GM12878 (cell line): Measurements from ENCODE around the gene ZBED1. TPM values are rescaled to one million over a fixed set of nuclear protein-coding genes. Genes with fewer than 3 reads are reported as not detected.
"Not testable (repeated sequence)": the region's sequence is repeated elsewhere in the genome, so short reads cannot be mapped to it uniquely, and the experiment has no call there.

Source experiments
- ATAC-seq: fragments of 200-7000 bp; cut with Tn5 transposase; 3 replicates; pipeline ENCODE4 v1.9.1; 2020; ENCODE audit warnings: mild to moderate bottlenecking, moderate library complexity
- BruUV-seq: library from RNA; stranded (reverse); fragments of 400-500 nt; replicated peaks from 2 replicates; lab custom pipeline; 2021; lab: Mats Ljungman, UMichigan
- CTCF ChIA-PET: fragments of 300-600 bp; sonication (Branson Sonifier 250); formaldehyde crosslinking; extraction: SDS; loops from one replicate; lab custom pipeline; 2021; ENCODE audit warnings: inconsistent platforms; lab: Yijun Ruan, JAX
- POLR2A ChIA-PET: fragments of 350-600 bp; formaldehyde crosslinking; extraction: SDS; loops from one replicate; lab custom pipeline; 2021; ENCODE audit warnings: inconsistent platforms; lab: Charles Lee
- RAD21 ChIA-PET: fragments of 300-600 bp; sonication (Branson Sonifier 250); formaldehyde crosslinking; loops from one replicate; lab custom pipeline; 2023; ENCODE audit warnings: antibody characterized with exemption; ENCODE audit not compliant: unreplicated experiment; lab: Charles Lee
- SMC1A ChIA-PET: fragments of 300-600 bp; sonication (Branson Sonifier 250); formaldehyde crosslinking; loops from one replicate; lab custom pipeline; 2023; ENCODE audit not compliant: unreplicated experiment, uncharacterized antibody; lab: Charles Lee
- DNase-seq: peaks from one replicate; pipeline ENCODE4 v3.0.0-alpha.2; 2011; ENCODE audit warnings: low read depth, low spot score
- FAIRE-seq: peaks from 3 replicates; lab custom pipeline; 2011; peaks lifted over from hg19 to GRCh38; lab: Jason Lieb, UNC
- H2AFZ ChIP-seq: 2 replicates; pipeline ENCODE4 v1.6.0; 2011; ENCODE audit warnings: low read depth, low read length, control low read depth; ENCODE audit not compliant: control insufficient read depth
- H3K27ac ChIP-seq: 2 replicates; pipeline ENCODE4 v1.5.1; 2011; ENCODE audit warnings: control low read depth; ENCODE audit not compliant: control insufficient read depth, insufficient read depth
- H3K27me3 ChIP-seq, 2 experiments: replicated peaks in 1 of 2; 2 replicates each; pipeline versions ENCODE4 v1.6.0 to v1.6.1; 2011; ENCODE audit warnings: low read length in 1 of 2; ENCODE audit not compliant: control insufficient read depth in 2 of 2, insufficient read depth in 2 of 2
- H3K36me3 ChIP-seq, 2 experiments: 2 replicates each; pipeline ENCODE4 v1.5.1; 2011; ENCODE audit warnings: low read length in 1 of 2; ENCODE audit not compliant: control insufficient read depth in 2 of 2, insufficient read depth in 2 of 2
- H3K4me1 ChIP-seq: 2 replicates; pipeline ENCODE4 v1.6.1; 2011; ENCODE audit warnings: mild to moderate bottlenecking, low read length, moderate library complexity, mixed read lengths; ENCODE audit not compliant: control insufficient read depth, insufficient read depth
- H3K4me2 ChIP-seq: 2 replicates; pipeline ENCODE4 v1.6.0; 2011; ENCODE audit warnings: control low read depth; ENCODE audit not compliant: control insufficient read depth, insufficient read depth
- H3K4me3 ChIP-seq: fragments of 200-600 bp; sonication (generic); 2 replicates; pipeline ENCODE4 v1.5.1; 2016
- H3K79me2 ChIP-seq: 2 replicates; pipeline ENCODE4 v1.6.0; 2011; ENCODE audit warnings: low read length; ENCODE audit not compliant: control insufficient read depth, insufficient read depth
- H3K9ac ChIP-seq: 2 replicates; pipeline ENCODE4 v1.8.0; 2011; ENCODE audit warnings: low read length, control low read depth, mixed read lengths; ENCODE audit not compliant: control insufficient read depth, insufficient read depth
- H3K9me3 ChIP-seq: replicated peaks from 3 replicates; pipeline ENCODE4 v1.5.1; 2011; ENCODE audit warnings: mild to moderate bottlenecking, low read length; ENCODE audit not compliant: control insufficient read depth, insufficient read depth
- H4K20me1 ChIP-seq: 2 replicates; pipeline ENCODE4 v1.6.0; 2011; ENCODE audit not compliant: control insufficient read depth, insufficient read depth
- IRF5 ChIP-seq: fragments of 450-650 bp; IDR thresholded peaks from 2 replicates; pipeline ENCODE4 v1.6.1; 2017; ENCODE audit warnings: borderline replicate concordance
- RELA ChIP-seq: fragments of 450-650 bp; IDR thresholded peaks from 2 replicates; pipeline ENCODE4 v1.8.0; 2014; ENCODE audit warnings: borderline replicate concordance; ENCODE audit not compliant: partially characterized antibody
- TARDBP ChIP-seq: IDR thresholded peaks from 2 replicates; pipeline ENCODE4 v1.6.1; 2016; ENCODE audit warnings: borderline replicate concordance
- ZBTB11 ChIP-seq: fragments of 450-650 bp; formaldehyde crosslinking; IDR thresholded peaks from 2 replicates; pipeline ENCODE4 v1.5.0; 2022; ENCODE audit warnings: mild to moderate bottlenecking, missing genetic modification characterization
- WGBS: methylation state at CpG from one replicate; pipeline ENCODE4 v1.1.6; 2016; ENCODE audit warnings: low lambda C conversion rate; ENCODE audit not compliant: insufficient replicate concordance, insufficient coverage; ENCODE audit errors: missing lambda C conversion rate; 5-methylcytosine and 5-hydroxymethylcytosine counted together
- in situ Hi-C: fragments of 300-500 bp; cut with MboI; formaldehyde crosslinking; loops from 9 replicates; pipeline ENCODE4 v1.14.3; 2018; ENCODE audit warnings: mixed read lengths
- intact Hi-C: fragments of 100-400 bp; cut with micrococcal nuclease; formaldehyde crosslinking; loops from one replicate; pipeline ENCODE4 v1.14.2; 2022; ENCODE audit not compliant: unreplicated experiment
- polyA plus RNA-seq, 11 experiments: library from polyadenylated mRNA; depleted of rRNA in 4 of 11; unstranded in 6 of 11; stranded (reverse) in 5 of 11; fragments of >200 nt; fragmentation: Nextera tagmentation in 4 of 11; fragmentation: Illumina TruSeq in 1 of 11; extraction: Ambion mirVana in 4 of 11; extraction: Trizol in 1 of 11; gene quantifications; 1 replicate in 1 of 11; 2 replicates in 10 of 11; pipeline versions ENCODE4 v1.2.1 to v1.2.3, GENCODE V29; 2011 to 2016; ENCODE audit warnings: inconsistent platforms in 2 of 11, missing spikeins in 2 of 11, low read depth in 1 of 11
- total RNA-seq, 4 experiments: library from RNA; depleted of rRNA in 3 of 4; stranded (reverse); fragments of >200 nt in 3 of 4; fragmentation: Illumina TruSeq in 1 of 4; extraction: Trizol in 1 of 4; gene quantifications; 2 replicates each; pipeline versions ENCODE4 v1.2.1 to v1.2.3, GENCODE V29; 2013 to 2021

The ZBED1 gene
- total and polyA plus RNA-seq, 10 of the 15 experiments (the other 5 are each of a cell fraction or from before 2014, with no cell fraction given), result 1.9 to 75.5 (median 40.5) TPM

- TF ChIP-seq ZBTB11 (CRISPR knock-in tag) (no peak), IRF5 (no peak), RELA (no peak), TARDBP (no peak)
Observed at GRCh38 chrX:2483398-2484060, 17.2 kb downstream of the ZBED1 start (continued).

GRCh38 chrX:2481597-2481996 lies 19.2 kb downstream of the ZBED1 start:
- 97% methylated on average over 10 of the region's 12 CpGs for WGBS
- in situ Hi-C loops, SMC1A ChIA-PET, H3K27me3 ChIP-seq, ATAC-seq, FAIRE-seq, H3K79me2 ChIP-seq, POLR2A ChIA-PET, H3K36me3 ChIP-seq, H3K4me1 ChIP-seq, RAD21 ChIA-PET, H3K9me3 ChIP-seq, H2AFZ ChIP-seq, DNase-seq, H3K27ac ChIP-seq, H3K4me2 ChIP-seq, H3K9ac ChIP-seq, BruUV-seq, intact Hi-C loops, CTCF ChIA-PET, H4K20me1 ChIP-seq, H3K4me3 ChIP-seq: not testable (repeated sequence)

GRCh38 chrX:2479982-2480381 lies 20.8 kb downstream of the ZBED1 start:
- BruUV-seq, FAIRE-seq, CTCF ChIA-PET, H3K4me2 ChIP-seq, H3K79me2 ChIP-seq, H3K36me3 ChIP-seq, RAD21 ChIA-PET, in situ Hi-C loops, POLR2A ChIA-PET, H3K27me3 ChIP-seq, H3K4me1 ChIP-seq, intact Hi-C loops, H3K9ac ChIP-seq, H2AFZ ChIP-seq, H4K20me1 ChIP-seq, H3K4me3 ChIP-seq, SMC1A ChIA-PET, H3K27ac ChIP-seq, H3K9me3 ChIP-seq, ATAC-seq, DNase-seq: not testable (repeated sequence)
- 88% methylated on average over 5 of the region's 5 CpGs for WGBS
